Epithelial cell of esophagus (primary cell): ENCODE results near the gene TRMU.

Experiments used
- DNase-seq: peaks from one replicate; pipeline ENCODE4 v3.0.0; 2010; ENCODE audit warnings: low read depth
- H3K4me3 ChIP-seq: 2 replicates; pipeline ENCODE4 v1.5.1; 2011; ENCODE audit warnings: mild to moderate bottlenecking, low read length, control low read depth
- CTCF ChIP-seq: IDR thresholded peaks from 2 replicates; pipeline ENCODE4 v1.5.1; 2011; ENCODE audit warnings: low read depth, mild to moderate bottlenecking, low read length, control low read depth, inconsistent platforms; ENCODE audit not compliant: insufficient read depth; ENCODE audit errors: missing control alignments

Gene TRMU

DNA sequence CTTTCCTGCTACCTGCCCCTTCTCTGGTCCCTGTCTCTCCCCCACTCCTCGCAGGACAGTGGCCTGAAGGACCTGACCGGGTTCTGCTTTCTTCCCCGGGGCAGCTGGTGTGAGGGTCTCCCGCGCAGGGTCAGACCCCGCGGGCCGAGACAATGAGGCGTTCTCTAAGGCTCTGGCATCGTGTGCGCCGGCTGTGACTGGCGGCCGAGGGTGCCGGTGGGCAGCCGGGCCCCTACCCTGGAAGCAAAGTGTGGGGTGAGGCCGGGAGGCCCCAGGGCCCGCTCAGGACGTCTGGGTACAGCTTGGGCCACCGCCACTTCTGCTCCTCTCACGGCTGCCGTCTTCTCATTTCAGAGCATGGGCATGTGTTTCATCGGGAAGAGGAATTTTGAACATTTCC lies 16.3 kb downstream of the TRMU start:
- TF ChIP-seq CTCF = no peak
- H3K4me3 ChIP-seq = no peak overlapping the region
- no peak for DNase-seq

GRCh38 chr22:46352276-46352675 lies 16.8 kb downstream of the TRMU start:
- no peak overlapping the region for H3K4me3 ChIP-seq
- no peak for TF ChIP-seq CTCF
- no peak for DNase-seq

DNA sequence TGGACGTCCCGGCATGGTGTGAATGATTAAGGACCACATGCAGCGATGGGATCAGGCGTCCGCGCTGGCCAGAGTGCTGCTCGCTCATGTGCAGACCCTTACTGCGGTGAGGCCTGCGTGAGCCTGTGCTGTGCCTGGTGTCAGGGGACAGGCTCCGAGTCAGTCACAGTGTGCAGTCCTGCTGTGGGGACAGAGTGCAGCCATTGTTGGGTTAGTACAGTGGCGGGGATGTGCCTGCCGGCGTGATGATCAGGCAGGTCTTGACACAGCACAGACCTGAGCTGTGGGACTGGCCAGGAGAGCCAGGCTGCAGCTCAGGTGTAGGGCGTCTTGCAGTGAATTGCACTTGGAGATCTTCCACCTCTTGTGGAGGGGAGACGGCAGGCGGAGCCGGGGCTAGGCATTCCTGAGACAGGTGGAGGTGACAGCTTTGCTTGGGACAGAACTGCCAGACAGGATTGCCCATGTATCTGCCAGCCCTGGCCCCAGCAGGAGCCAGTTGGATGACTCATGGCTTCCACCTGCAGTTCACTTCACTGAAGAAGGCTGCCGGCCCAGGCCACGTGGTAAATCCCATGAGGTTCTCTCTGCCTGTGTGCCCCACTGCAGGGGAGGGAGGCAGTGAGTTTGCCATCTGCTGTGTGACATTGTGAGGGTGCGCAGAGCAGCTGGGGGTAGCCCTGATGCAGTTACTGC lies 17.3 kb downstream of the TRMU start:
- H3K4me3 ChIP-seq = no peak overlapping the region
- no peak for TF ChIP-seq CTCF
- peak; percentile 87 for DNase-seq

GRCh38 chr22:46353483-46354105 lies 18.1 kb downstream of the TRMU start:
- H3K4me3 ChIP-seq = no peak overlapping the region
- TF ChIP-seq CTCF = no peak
- no peak for DNase-seq

DNA sequence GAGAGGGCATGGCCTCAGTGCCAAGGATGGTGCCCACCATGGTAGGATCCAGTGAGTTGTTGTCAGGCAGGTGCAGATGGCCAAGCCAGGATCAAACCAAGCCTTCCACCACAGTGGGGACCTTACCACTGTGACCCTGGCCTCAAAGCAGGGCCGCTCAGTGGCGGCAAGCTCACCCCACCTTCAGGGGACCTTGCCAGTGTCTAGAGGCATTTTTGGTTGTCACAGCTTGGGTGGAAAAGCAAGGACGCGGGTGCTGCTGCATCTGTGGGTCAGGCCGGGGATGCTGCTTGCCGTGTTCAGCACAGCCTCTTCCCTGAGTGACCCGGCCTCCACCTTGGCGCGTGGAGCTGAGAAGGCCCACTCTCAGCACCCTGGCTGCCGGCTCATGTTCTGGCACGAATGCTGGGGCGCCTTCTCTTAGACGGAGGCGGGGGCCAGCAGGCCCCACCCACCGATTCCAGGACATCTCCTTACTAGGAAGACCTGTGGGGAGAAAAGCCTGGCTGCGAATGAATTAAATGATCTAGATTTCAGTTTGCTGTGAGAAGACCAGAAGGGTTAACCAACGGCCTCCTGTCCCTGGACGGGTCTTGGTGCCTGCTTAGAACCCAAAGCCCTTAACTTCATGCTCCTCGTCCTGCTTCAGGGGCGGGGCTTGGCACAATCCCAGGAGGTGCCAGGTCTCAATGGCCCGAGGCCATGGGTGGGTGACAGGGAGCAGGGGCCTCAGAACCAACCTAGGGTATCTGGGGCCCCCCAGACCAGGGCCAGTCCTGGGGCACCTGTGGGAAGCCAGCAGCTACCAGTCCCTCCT lies 18.9 kb downstream of the TRMU start:
- DNase-seq = no peak
- no peak overlapping the region for H3K4me3 ChIP-seq
- no peak for TF ChIP-seq CTCF

- DNase-seq = no peak
- H3K4me3 ChIP-seq = no peak overlapping the region
- TF ChIP-seq CTCF = no peak
Observed at GRCh38 chr22:46354993-46355305, 19.4 kb downstream of the TRMU start.
